ENCODE measurements around the gene SCN1A. TPM values are rescaled to one million over a fixed set of nuclear protein-coding genes. Genes with fewer than 3 reads are reported as not detected.
A peak's percentile ranks its signal among the peaks of the same experiment; 100 is the strongest.

SCN1A gene
- total RNA-seq, 6 donors from 2014 or later = 11.5 to 42.2 (median 17.6) TPM

DNA sequence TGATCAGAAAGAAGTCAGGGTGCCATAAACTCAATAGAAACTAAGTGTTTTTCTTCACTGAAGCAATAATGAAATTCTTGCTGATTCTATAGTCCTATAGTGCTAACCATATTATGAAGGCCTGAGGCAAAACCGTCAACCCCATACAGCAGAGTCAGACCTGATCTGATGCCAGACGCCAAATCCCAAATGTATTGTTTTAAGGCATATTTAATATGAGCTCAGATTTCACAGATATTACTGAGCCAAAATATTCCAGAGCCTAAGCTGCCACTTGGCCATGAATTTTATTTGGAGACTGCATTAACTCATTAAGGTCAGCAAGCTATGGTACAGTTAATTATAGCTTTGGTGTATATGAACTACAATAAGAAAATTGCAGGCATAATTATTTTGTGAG, 53.4 kb downstream of the SCN1A start:
- DNase-seq (no peak), ATAC-seq (ENCODE audit: low FRiP score in 2 of 2) (no peak)
- no peaks in the 10 kb centered on the region for H3K4me1 ChIP-seq
- H3K4me3 ChIP-seq = no peak overlapping the region
- 88 to 98% methylated on average over 2 of the region's 2 CpGs for WGBS, 2 donors
- H3K27ac ChIP-seq = no peak overlapping the region
- no peaks in the 10 kb centered on the region for H3K9me3 ChIP-seq
- H3K27me3 ChIP-seq = no peaks in the 10 kb centered on the region
- no peaks in the 10 kb centered on the region for H3K36me3 ChIP-seq
- TF ChIP-seq EP300 (IDR thresholded peaks at IDR 0.05) (no peak), POLR2A (IDR thresholded peaks at IDR 0.05) (no peak), POLR2AphosphoS5 (IDR thresholded peaks at IDR 0.05) (no peak)
- TF ChIP-seq, protein P1, sequence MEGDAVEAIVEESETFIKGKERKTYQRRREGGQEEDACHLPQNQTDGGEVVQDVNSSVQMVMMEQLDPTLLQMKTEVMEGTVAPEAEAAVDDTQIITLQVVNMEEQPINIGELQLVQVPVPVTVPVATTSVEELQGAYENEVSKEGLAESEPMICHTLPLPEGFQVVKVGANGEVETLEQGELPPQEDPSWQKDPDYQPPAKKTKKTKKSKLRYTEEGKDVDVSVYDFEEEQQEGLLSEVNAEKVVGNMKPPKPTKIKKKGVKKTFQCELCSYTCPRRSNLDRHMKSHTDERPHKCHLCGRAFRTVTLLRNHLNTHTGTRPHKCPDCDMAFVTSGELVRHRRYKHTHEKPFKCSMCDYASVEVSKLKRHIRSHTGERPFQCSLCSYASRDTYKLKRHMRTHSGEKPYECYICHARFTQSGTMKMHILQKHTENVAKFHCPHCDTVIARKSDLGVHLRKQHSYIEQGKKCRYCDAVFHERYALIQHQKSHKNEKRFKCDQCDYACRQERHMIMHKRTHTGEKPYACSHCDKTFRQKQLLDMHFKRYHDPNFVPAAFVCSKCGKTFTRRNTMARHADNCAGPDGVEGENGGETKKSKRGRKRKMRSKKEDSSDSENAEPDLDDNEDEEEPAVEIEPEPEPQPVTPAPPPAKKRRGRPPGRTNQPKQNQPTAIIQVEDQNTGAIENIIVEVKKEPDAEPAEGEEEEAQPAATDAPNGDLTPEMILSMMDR (IDR thresholded peaks at IDR 0.05) = no peak

DNA sequence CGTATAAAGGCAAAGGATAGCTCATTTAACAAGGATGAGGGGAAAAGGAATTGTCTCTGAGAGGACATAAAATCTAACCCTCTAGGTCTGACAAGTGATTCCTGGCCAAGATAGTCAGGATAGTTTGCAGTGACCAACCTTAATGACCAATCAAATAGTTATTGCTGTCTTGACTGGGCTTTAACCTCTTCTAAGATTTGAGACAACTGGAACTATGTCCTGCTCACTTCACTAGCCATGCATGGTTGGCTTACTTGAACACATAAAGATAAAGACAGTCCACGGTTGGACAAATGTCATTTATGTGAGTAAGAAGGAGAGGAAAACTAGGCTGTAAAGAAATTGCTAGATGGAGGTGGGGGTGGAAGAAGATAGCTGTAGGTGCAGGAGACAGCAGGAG, 53.8 kb downstream of the SCN1A start:
- no peaks in the 10 kb centered on the region for H3K9me3 ChIP-seq
- TF ChIP-seq EP300 (IDR thresholded peaks at IDR 0.05) (no peak), POLR2AphosphoS5 (IDR thresholded peaks at IDR 0.05) (no peak), POLR2A (IDR thresholded peaks at IDR 0.05) (no peak)
- TF ChIP-seq, protein P1 (IDR thresholded peaks at IDR 0.05) = no peak
- no peak overlapping the region for H3K4me3 ChIP-seq
- no peaks in the 10 kb centered on the region for H3K4me1 ChIP-seq
- ATAC-seq (ENCODE audit: low FRiP score in 2 of 2) = no peak
- no peak overlapping the region for H3K27ac ChIP-seq
- no peak for DNase-seq
- H3K27me3 ChIP-seq = no peaks in the 10 kb centered on the region
- no peaks in the 10 kb centered on the region for H3K36me3 ChIP-seq
- 65 to 82% methylated on average over 2 of the region's 2 CpGs for WGBS, 2 donors

DNA sequence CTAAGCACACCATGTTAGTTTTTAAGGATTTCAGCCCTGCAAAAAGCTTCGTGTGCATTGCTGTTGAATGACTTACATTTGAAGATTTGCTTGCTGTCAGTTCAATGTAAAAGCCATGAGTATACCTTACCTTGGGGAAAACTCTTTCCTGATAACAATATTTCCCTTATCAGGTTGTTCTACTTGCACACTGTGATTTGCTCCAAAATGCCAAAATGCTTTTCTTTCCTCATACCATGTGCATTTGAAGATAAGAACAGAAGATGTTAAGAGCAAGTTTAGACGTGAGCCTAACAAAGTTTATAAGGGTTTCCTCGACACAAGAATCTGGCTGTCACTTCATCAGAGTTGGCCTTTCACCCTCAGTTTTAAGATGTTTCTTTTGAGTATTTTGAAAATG, 57.6 kb downstream of the SCN1A start:
- Histone ChIP-seq H3K4me3 (no peak overlapping the region), H3K36me3 (no peaks in the 10 kb centered on the region), H3K4me1 (no peaks in the 10 kb centered on the region), H3K27me3 (no peaks in the 10 kb centered on the region), H3K27ac (no peak overlapping the region), H3K9me3 (no peaks in the 10 kb centered on the region)
- DNase-seq = no peak
- WGBS, 2 donors = 48 to 57% methylated on average over 3 of the region's 3 CpGs
- TF ChIP-seq EP300 (IDR thresholded peaks at IDR 0.05) = no peak
- TF ChIP-seq POLR2AphosphoS5 (IDR thresholded peaks at IDR 0.05) = no peak
- TF ChIP-seq, protein P1 (IDR thresholded peaks at IDR 0.05) = no peak
- TF ChIP-seq POLR2A (IDR thresholded peaks at IDR 0.05) = no peak
- ATAC-seq (ENCODE audit: low FRiP score in 2 of 2) = no peak

DNA sequence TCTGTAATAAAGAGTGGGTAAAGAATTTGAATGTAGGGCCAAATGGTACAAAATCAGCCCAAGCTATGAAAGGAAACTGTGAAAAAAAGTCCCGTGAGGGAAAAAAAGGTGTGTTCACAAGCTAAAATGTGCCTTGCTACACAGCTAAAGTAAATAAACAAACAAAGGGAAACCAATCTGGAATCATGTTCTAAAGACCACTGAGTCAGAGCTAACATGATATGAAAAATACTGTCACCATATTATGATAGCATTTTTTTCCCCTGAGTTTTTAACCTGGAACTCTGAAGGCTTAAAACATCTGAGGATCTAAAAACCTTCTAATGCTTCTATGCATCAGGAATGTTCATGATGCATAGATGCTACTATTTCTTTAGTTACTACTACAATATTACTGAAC, 58.8 kb downstream of the SCN1A start:
- DNase-seq (no peak), ATAC-seq (ENCODE audit: low FRiP score in 2 of 2) (no peak)
- Histone ChIP-seq H3K4me1 (no peaks in the 10 kb centered on the region), H3K9me3 (no peaks in the 10 kb centered on the region), H3K27me3 (no peaks in the 10 kb centered on the region), H3K27ac (no peak overlapping the region), H3K36me3 (no peaks in the 10 kb centered on the region), H3K4me3 (no peak overlapping the region)
- 74 to 83% methylated on average over 1 of the region's 1 CpG for WGBS, 2 donors
- TF ChIP-seq POLR2A (IDR thresholded peaks at IDR 0.05) = no peak
- no peak for TF ChIP-seq POLR2AphosphoS5 (IDR thresholded peaks at IDR 0.05)
- TF ChIP-seq, protein P1 (IDR thresholded peaks at IDR 0.05) = no peak
- TF ChIP-seq EP300 (IDR thresholded peaks at IDR 0.05) = no peak

DNA sequence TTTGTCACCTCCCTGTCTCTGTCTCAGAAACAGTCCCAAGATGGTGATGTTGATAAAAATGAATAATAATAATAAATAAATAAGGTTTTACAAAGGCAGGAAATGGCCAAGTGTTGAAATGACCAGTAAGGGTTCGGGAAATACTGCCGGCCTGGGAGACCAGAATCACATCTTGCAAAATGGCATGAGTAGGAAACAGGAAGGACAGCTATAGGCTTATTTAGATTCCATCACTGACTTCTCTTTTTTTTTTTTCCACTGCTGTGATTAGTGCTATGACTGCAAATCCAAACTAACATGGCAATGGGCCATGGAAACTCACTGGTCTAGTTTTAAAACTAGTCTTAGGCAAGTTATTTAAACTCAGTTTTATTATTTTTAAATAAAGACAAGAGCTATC, 60.6 kb downstream of the SCN1A start:
- H3K36me3 ChIP-seq = no peaks in the 10 kb centered on the region
- no peaks in the 10 kb centered on the region for H3K27me3 ChIP-seq
- no peak overlapping the region for H3K27ac ChIP-seq
- no peaks in the 10 kb centered on the region for H3K9me3 ChIP-seq
- ATAC-seq (ENCODE audit: low FRiP score in 2 of 2) (peak in 1 of 2 donors; percentile 62), DNase-seq (no peak)
- no peaks in the 10 kb centered on the region for H3K4me1 ChIP-seq
- H3K4me3 ChIP-seq = no peak overlapping the region
- TF ChIP-seq POLR2AphosphoS5 (IDR thresholded peaks at IDR 0.05) (no peak), POLR2A (IDR thresholded peaks at IDR 0.05) (no peak), EP300 (IDR thresholded peaks at IDR 0.05) (no peak)
- TF ChIP-seq, protein P1 (IDR thresholded peaks at IDR 0.05) = no peak
- WGBS, 2 donors = 56 to 63% methylated on average over 2 of the region's 2 CpGs

Measured in upper lobe of left lung (tissue), 6 donors.